WERI-Rb-1 (cell line): ENCODE data around the gene OR1I1.
"Not testable (repeated sequence)": the region's sequence is repeated elsewhere in the genome, so short reads cannot be mapped to it uniquely, and the experiment has no call there.

Experiments used
- DNase-seq: peaks from one replicate; pipeline ENCODE4 v3.0.0-alpha.2; 2020
- H3K27ac ChIP-seq: fragments of 250-450 bp; sonication (Bioruptor Pico); 2 replicates; pipeline ENCODE4 v1.5.1; 2020; ENCODE audit warnings: mild to moderate bottlenecking, moderate library complexity
- H3K27me3 ChIP-seq: fragments of 250-450 bp; sonication (Bioruptor Pico); 2 replicates; pipeline ENCODE4 v1.5.1; 2021; ENCODE audit warnings: mild to moderate bottlenecking, low read depth, moderate library complexity; ENCODE audit not compliant: insufficient read depth, severe bottlenecking
- H3K36me3 ChIP-seq: fragments of 250-450 bp; sonication (Bioruptor Pico); 2 replicates; pipeline ENCODE4 v1.5.1; 2020; ENCODE audit warnings: mild to moderate bottlenecking, moderate library complexity
- H3K4me3 ChIP-seq: 2 replicates; pipeline ENCODE4 v1.5.1; 2011; ENCODE audit warnings: low read depth, mild to moderate bottlenecking, control low read depth, low read length
- H3K9me3 ChIP-seq: fragments of 250-450 bp; sonication (Bioruptor Pico); 2 replicates; pipeline ENCODE4 v1.5.1; 2021; ENCODE audit warnings: mild to moderate bottlenecking, moderate library complexity; ENCODE audit not compliant: severe bottlenecking
- TF ChIP-seq, protein P1 (sequence below): IDR thresholded peaks from 2 replicates; pipeline ENCODE4 v1.5.1; 2011; ENCODE audit warnings: low read depth, mild to moderate bottlenecking, control low read depth, inconsistent platforms, low read length

OR1I1 gene

DNA sequence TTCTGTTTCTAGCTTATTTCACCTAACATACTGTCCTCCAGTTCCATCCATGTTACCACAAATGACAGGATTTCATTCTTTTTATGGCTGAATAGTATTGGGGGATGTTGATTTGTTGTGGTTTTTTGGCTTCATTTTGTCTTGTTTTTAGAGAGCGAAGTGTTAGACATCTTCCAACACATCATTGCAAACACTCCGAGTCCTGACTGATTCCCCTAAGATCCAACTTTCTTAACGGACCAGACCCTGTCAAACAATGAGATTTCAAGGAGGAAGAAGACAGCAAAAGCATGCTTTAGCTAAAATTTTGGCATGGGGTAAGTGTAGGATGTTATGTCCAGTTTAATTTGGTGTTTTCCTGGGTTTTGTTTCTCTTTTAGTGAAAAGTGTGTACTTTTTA lies 36.5 kb upstream of the OR1I1 start:
- Histone ChIP-seq H3K4me3 (no peak overlapping the region), H3K9me3 (no peaks in the 10 kb centered on the region), H3K36me3 (no peaks in the 10 kb centered on the region), H3K27ac (no peak overlapping the region), H3K27me3 (peaks cover 84% of the 10 kb centered on the region)
- no peak for DNase-seq
- TF ChIP-seq, protein P1, sequence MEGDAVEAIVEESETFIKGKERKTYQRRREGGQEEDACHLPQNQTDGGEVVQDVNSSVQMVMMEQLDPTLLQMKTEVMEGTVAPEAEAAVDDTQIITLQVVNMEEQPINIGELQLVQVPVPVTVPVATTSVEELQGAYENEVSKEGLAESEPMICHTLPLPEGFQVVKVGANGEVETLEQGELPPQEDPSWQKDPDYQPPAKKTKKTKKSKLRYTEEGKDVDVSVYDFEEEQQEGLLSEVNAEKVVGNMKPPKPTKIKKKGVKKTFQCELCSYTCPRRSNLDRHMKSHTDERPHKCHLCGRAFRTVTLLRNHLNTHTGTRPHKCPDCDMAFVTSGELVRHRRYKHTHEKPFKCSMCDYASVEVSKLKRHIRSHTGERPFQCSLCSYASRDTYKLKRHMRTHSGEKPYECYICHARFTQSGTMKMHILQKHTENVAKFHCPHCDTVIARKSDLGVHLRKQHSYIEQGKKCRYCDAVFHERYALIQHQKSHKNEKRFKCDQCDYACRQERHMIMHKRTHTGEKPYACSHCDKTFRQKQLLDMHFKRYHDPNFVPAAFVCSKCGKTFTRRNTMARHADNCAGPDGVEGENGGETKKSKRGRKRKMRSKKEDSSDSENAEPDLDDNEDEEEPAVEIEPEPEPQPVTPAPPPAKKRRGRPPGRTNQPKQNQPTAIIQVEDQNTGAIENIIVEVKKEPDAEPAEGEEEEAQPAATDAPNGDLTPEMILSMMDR: no peak

DNA sequence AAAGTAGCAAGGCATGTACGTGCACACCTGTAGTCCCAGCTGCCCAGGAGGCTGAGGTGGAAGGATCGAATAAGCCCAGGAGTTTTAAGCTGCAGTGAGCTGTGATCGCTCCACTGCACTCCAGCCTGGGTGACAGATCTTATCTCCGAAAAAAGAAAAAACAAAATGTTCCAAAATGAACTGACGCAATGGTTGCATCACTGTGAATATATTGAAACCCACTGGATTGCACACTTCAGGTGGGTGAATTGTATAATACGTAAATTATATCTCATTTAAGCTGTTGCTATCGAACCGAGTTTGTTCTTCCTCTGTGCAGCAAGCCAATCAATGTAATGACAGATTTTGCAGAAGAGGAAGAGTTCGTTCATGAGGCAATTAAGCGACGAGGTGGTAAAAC lies 34.3 kb upstream of the OR1I1 start:
- Histone ChIP-seq H3K36me3 (no peaks in the 10 kb centered on the region), H3K4me3 (no peak overlapping the region), H3K27ac (no peak overlapping the region), H3K27me3 (peaks cover 81% of the 10 kb centered on the region), H3K9me3 (no peaks in the 10 kb centered on the region)
- no peak for DNase-seq
- TF ChIP-seq, protein P1: no peak

DNA sequence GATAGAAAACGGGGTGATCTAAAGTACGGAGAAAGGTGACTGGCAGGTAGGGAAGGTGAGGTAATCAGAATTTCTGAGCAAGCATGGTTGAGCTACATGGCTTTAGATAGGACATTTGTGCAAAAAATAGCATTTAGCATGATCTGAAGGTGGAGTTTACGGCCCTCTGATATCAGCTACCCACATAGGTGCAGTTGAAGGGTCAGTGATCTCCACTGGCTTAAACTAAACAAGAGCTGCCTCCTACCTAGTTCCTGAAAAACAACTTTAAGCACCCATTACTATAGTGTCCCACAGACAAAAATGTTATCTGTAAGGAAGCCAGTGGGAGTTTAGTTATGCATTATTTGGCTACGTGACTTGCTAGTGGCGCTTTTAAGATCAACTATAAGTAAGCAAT lies 33.9 kb upstream of the OR1I1 start:
- TF ChIP-seq, protein P1: no peak
- Histone ChIP-seq H3K9me3 (no peaks in the 10 kb centered on the region), H3K27me3 (peaks cover 81% of the 10 kb centered on the region), H3K36me3 (no peaks in the 10 kb centered on the region), H3K4me3 (no peak overlapping the region), H3K27ac (no peak overlapping the region)
- no peak for DNase-seq

DNA sequence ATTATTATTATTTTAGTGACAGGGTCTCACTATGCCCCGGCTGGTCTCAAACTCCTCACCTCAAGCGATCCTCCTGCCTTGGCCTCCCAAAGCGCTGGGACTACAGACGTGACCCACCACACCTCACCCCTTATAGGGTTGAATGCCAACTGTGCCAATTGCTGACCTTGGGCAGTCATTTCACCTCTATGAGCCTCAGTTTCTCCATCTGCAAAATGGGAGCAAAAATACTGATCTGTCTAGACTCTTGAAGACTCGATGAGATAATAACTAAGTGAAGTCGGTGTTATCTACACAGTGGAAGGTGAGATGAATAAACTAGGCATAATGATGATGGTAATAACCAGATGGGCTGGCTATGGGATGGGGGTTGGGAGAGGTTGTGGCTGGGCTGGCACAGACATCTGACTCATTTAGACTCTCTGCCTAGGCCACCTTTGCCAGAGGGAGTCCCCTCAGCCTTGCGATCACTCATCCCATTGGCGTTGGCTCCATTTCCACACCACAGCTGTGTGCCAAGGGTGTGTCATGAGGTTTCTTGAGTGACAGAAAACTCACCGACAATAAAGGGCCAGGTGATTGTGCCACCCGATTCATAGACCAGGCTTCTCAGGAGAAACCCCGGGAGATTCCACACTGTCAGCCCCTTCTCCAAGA lies 33.0 kb upstream of the OR1I1 start, which contains the start of gene CASP14:
Gene CASP14 (plus strand): TSS at position 596 of the 657 bp plus-strand sequence. CDS start 2,772 bp downstream, outside the sequence.
- Histone ChIP-seq H3K36me3 (no peaks in the 10 kb centered on the region), H3K27ac (no peak within 1 kb of the TSS), H3K27me3 (peaks cover 83% of the 10 kb centered on the region), H3K4me3 (no peak within 1 kb of the TSS), H3K9me3 (no peaks in the 10 kb centered on the region)
- DNase-seq: no peak
- TF ChIP-seq, protein P1: no peak

DNA sequence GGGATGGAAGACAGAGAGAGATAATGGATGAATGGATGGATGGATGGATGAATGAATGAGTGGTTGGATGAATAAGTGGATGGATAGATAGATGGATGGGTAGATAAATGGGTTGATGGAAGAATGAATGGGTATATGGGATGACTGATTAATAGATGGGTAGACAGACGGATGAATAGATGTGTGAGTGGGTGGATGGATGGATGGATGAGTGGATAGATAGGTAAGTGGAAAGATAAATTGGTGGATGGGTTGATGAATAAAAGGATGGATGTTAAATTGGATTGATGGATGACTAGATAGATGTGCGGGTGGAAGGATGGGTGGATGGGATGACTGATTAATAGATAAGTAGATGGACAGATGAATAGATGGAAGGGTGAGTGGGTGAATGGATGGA lies 31.4 kb upstream of the OR1I1 start:
- H3K27me3 ChIP-seq: peaks cover 83% of the 10 kb centered on the region
- H3K36me3 ChIP-seq: no peaks in the 10 kb centered on the region
- TF ChIP-seq, protein P1: no peak
- H3K27ac ChIP-seq: no peak overlapping the region
- H3K9me3 ChIP-seq: no peaks in the 10 kb centered on the region
- H3K4me3 ChIP-seq: no peak overlapping the region
- no peak for DNase-seq

DNA sequence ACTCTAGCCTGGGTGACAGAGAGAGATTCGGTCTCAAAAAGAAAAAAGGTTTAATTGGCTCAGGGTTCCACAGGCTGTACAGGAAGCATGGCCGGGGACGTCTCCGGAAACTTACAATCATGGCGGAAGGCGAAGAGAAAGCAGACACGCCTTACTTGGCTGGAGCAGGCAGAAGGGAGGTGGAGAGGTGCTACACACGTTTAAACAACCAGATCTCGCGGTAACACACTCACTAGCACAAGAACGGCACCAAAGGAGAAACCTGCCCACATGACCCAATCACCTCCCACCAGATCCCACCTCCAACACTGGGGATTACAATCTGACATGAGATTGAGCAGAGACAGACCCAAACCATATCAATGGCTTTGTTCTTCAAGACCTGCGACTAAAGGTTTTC lies 20.0 kb upstream of the OR1I1 start:
- H3K4me3 ChIP-seq: no peak overlapping the region
- TF ChIP-seq, protein P1: no peak
- H3K27ac ChIP-seq: no peak overlapping the region
- H3K9me3 ChIP-seq: no peaks in the 10 kb centered on the region
- no peak for DNase-seq
- H3K27me3 ChIP-seq: peaks cover 89% of the 10 kb centered on the region
- H3K36me3 ChIP-seq: no peaks in the 10 kb centered on the region

DNA sequence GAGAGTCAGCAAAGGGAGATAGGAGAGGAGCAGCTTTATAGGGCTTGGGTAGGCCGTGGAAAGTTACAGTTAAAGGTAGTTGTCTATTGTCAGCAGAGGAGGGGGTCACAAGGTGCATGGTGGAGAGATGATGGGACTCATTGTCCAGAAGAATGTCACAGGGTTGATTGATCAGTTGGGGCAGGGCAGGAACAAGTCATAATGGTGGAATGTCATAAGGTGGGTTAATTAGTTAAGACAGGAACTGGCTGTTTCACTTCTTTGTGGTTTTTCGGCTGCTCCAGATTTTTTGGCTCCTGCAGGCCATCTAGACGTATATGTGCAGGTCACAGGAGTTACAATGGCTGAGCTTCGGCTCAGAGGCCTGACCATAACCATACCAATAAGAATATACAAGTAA lies 11.6 kb upstream of the OR1I1 start:
- not testable (repeated sequence) for H3K36me3 ChIP-seq

More for the DNA sequence above, 11.6 kb upstream of the OR1I1 start:
- H3K27ac ChIP-seq, H3K9me3 ChIP-seq, H3K4me3 ChIP-seq, DNase-seq: not testable (repeated sequence)
- H3K27me3 ChIP-seq: peaks cover 94% of the 10 kb centered on the region
